Epithelial cell of esophagus (primary cell): Measurements from ENCODE around the gene KAT7.
"Not testable (repeated sequence)": the region's sequence is repeated elsewhere in the genome, so short reads cannot be mapped to it uniquely, and the experiment has no call there.

Experiments
- DNase-seq: peaks from one replicate; pipeline ENCODE4 v3.0.0; 2010; ENCODE audit warnings: low read depth
- H3K4me3 ChIP-seq: 2 replicates; pipeline ENCODE4 v1.5.1; 2011; ENCODE audit warnings: mild to moderate bottlenecking, low read length, control low read depth
- TF ChIP-seq, protein P1 (sequence below): IDR thresholded peaks from 2 replicates; pipeline ENCODE4 v1.5.1; 2011; ENCODE audit warnings: low read depth, mild to moderate bottlenecking, low read length, control low read depth, inconsistent platforms; ENCODE audit not compliant: insufficient read depth; ENCODE audit errors: missing control alignments

Gene KAT7

DNA sequence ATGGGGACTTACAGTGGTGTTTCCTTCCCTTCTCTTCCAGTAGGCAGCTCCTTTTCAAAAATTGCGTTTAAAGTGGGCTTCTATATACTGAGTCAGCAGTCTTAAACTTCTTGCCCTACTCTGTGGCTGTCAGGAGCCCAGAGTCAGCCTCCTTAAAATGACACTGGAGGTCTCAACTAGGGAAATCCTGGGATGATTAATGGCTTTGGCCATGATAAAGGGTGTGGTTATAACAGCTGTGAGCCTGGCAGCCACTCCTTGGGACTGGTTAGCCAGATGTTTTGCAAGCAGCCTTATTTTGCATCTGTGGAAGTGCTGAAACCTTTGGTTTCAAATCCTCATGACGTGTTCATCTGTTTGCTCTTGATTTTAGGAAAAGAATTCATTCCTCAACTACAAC is 34.3 kb downstream of the KAT7 start:
- DNase-seq, result peak; percentile 58

DNA sequence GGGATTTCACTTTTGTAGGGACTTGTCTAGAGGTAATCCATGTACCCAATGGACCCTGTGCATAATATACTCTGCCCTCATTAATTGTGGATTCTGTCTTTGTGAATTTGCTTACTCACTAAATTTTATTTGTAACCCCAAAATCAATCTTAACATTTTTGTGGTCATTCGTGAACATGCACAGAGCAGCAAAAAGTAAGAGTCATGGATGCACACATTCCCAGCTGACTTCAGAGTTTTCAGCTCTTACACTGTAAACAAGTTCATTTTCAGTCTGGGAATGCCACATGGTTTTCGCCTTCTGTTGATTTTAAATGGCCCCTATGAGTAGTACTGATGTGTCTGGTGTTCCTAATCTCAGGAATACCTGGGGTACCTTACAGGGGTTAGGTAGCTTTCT is 35.1 kb downstream of the KAT7 start:
- H3K4me3 ChIP-seq, result no peak overlapping the region
- TF ChIP-seq, protein P1, sequence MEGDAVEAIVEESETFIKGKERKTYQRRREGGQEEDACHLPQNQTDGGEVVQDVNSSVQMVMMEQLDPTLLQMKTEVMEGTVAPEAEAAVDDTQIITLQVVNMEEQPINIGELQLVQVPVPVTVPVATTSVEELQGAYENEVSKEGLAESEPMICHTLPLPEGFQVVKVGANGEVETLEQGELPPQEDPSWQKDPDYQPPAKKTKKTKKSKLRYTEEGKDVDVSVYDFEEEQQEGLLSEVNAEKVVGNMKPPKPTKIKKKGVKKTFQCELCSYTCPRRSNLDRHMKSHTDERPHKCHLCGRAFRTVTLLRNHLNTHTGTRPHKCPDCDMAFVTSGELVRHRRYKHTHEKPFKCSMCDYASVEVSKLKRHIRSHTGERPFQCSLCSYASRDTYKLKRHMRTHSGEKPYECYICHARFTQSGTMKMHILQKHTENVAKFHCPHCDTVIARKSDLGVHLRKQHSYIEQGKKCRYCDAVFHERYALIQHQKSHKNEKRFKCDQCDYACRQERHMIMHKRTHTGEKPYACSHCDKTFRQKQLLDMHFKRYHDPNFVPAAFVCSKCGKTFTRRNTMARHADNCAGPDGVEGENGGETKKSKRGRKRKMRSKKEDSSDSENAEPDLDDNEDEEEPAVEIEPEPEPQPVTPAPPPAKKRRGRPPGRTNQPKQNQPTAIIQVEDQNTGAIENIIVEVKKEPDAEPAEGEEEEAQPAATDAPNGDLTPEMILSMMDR, result no peak
- DNase-seq, result no peak

More for the DNA sequence above, 34.3 kb downstream of the KAT7 start:
- TF ChIP-seq, protein P1, result no peak
- no peak overlapping the region for H3K4me3 ChIP-seq

DNA sequence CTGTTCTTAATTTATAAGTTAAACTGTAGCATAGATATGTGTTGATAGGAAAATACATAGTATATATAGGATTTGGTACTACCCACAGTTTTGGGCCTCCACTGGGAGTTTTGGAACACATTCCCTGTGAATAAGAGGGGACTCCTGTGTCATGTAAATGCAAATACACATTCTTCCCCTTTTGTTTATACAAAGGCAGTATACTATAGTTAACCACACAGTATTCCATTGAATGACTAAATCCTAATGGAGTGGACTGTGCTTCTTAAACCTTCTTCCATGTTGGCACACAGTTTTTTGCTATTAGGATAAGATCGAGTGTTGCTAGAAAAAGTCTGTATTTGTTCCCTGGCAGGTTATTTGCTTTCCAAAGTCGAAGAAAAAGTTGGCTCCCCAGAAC is 37.2 kb downstream of the KAT7 start:
- DNase-seq, result no peak
- TF ChIP-seq, protein P1, result no peak
- no peak overlapping the region for H3K4me3 ChIP-seq

DNA sequence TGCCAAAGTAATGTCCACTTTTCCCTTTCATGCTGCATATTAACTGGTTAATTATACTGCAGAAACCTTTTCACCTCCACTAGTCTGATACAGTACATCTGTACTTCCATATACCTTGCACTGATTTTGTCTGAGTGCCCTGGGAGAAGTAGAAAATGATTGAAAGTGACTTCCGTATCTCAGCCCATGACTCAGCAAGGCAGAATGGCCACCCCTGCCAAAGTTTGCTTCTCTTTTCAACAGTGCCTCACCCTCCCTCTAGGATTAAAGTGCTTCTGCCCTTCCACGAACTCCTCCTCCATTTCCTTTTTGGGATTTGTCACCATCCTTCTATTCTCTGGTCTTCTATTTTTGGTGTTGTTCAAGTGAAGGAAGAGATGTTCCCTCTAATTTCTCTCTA is 39.8 kb downstream of the KAT7 start:
- not testable (repeated sequence) for H3K4me3 ChIP-seq, DNase-seq

DNA sequence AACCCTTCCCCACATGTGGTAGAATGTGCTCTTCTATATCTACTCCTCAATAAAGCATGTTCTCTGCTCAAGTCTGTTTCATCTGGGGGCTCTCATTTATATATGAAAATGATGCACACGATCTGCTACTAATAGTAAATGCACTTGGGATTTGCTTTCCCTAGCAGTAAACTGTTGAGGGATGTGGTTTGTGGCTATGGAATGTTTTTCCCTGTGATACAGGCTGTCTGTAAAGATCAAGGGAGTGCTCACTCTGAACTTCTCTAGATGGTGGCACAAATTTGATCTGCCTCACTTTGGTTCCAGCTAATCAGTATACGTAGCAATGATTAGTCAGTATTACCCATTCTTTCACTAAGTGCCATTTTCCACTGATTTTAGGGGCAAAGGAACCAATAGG is 40.5 kb downstream of the KAT7 start:
- no peak for DNase-seq
- no peak overlapping the region for H3K4me3 ChIP-seq
- TF ChIP-seq, protein P1, result no peak

DNA sequence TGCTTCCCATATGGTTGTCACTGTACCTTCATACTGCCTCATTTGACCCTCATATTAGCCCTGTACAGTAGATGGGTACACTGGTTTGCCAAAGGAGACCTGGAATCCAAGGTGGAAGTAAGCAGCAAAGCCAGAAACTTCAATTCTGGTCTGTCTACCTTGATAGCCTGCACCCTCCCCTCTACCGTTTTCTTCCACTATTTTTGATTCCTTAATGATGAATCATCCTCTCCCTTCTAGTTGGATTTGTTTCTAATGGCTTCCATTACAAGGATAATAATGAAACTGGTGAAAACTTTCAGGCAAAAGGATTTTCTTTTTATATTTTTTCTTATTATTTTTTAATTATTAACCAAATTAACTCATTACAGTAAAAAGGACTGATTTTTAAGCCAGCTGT is 42.1 kb downstream of the KAT7 start:
- no peak for DNase-seq
- TF ChIP-seq, protein P1, result no peak
- no peak overlapping the region for H3K4me3 ChIP-seq

DNA sequence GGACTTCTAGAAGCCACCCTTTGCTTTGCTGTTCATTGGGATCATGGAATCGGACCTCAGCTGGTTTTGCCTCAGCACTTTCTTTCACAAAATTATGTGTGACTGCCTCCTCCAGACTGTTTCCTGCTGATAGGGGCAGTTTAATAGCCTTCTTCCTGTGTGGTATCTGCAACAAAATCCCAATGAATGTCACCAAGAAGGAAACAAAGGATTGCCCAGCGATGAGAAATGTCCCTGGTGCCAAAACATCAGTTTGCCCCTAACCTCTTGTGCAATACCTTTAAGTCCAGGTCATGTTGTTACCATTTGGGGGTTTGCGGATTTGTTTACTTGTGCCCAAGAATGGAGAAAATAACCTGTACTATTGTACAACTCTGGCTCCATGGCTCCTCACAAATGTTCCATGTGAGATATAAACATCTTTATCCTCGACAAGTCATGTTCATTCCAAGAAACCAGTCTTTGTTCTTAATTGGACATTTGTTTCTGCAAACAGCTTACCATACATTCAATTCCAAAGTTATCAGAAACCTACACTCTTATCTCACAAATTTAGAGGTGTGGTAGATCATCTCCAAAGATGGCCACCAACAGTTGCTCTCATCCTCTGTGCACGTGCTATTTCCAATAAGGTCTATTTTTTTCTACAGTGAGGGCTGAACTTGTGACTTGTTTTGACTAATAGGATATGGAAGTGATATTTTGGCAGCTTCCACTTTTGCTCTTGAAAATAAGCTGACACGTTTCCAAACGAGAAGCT is 44.5 kb downstream of the KAT7 start:
- TF ChIP-seq, protein P1, result no peak
- DNase-seq, result no peak
- H3K4me3 ChIP-seq, result no peak overlapping the region
